ENCODE results near the gene SULF2.

SULF2 gene

DNA sequence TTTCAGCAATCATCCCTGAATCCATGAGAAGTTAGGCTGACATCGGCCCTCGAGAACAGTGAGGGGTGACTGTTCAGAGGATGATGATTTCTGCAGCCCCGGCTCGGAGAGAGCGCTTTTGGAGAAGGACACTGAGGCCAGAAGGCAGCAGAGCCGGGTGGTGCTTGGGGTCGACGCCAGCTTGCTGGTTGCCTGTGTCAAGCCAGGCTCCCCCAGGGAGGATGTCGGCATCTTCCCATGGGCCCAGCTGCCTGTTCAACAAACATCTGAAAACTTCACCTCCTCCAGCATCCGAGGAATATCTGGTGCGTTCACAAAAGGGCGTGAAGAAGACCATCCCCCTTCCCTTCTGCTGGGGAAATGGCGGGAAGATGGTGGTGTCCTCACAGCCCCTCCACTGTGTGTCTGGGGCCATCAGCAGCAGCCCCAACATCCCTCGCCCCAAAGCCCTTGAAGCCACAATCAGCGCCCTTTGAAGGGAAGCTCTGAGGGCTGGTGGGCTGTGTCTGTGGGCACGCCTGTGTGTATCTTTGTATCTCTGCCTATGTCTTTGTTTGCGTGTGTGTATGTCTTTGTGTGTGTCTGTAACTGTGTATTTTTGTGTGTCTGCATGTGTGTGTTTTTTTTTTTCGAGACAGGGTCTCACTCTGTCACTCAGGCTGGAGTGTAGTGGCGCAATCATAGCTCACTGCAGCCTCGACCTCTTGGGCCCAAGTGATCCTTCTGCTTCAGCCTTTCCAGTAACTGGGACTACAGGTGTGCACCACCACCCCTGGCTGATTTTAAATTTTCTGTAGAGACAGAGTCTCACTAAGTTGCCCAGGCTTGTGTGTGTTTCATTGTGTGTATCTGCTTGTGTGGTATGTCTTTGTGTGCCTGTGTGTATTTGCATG is 97.9 kb downstream of the SULF2 start:
- H3K4me1 ChIP-seq (ENCODE audit: control insufficient read depth in 2 of 2, insufficient read depth in 2 of 2, low read length in 2 of 2), result no peaks in the 10 kb centered on the region
- H3K27me3 ChIP-seq (ENCODE audit: control insufficient read depth in 2 of 2, insufficient read depth in 2 of 2, low read length in 2 of 2), result no peaks in the 10 kb centered on the region
- H3K9ac ChIP-seq (ENCODE audit: low read depth in 1 of 2, low read length in 2 of 2), result no peak overlapping the region
- no peak overlapping the region for H3K27ac ChIP-seq (ENCODE audit: low read depth in 2 of 2, low read length in 2 of 2)
- H3K36me3 ChIP-seq (ENCODE audit: control insufficient read depth in 2 of 2, insufficient read depth in 2 of 2, low read length in 2 of 2), result peaks cover 7 to 13% of the 10 kb centered on the region in 2 donors
- H3K4me3 ChIP-seq (ENCODE audit: low read length in 2 of 2), result no peak overlapping the region
- H3K9me3 ChIP-seq (ENCODE audit: control insufficient read depth in 2 of 2, low read length in 2 of 2), result no peaks in the 10 kb centered on the region

DNA sequence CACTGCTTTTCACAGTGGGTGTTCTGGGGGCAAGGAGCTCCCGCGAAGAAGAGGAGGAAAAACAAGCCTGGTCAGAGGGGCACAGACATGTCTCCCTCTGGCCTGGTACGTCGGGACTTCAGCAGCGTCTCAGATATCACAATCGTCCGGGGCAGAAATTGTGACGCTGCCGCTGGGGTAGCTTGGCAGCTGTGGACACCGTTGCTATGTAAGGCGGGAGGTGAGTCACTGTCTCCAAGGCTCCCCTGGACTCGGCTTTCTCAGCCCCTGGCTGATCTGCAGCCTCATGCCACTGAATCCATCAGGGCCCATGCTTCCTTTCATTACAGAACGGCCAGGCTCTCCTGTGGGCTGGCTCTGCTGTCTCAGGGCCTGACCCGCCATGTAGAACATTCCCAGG is 98.7 kb downstream of the SULF2 start:
- H3K4me1 ChIP-seq (ENCODE audit: control insufficient read depth in 2 of 2, insufficient read depth in 2 of 2, low read length in 2 of 2), result no peaks in the 10 kb centered on the region
- H3K27ac ChIP-seq (ENCODE audit: low read depth in 2 of 2, low read length in 2 of 2), result no peak overlapping the region
- H3K36me3 ChIP-seq (ENCODE audit: control insufficient read depth in 2 of 2, insufficient read depth in 2 of 2, low read length in 2 of 2), result peaks cover 7 to 13% of the 10 kb centered on the region in 2 donors
- H3K9ac ChIP-seq (ENCODE audit: low read depth in 1 of 2, low read length in 2 of 2), result no peak overlapping the region
- no peak overlapping the region for H3K4me3 ChIP-seq (ENCODE audit: low read length in 2 of 2)
- no peaks in the 10 kb centered on the region for H3K9me3 ChIP-seq (ENCODE audit: control insufficient read depth in 2 of 2, low read length in 2 of 2)
- H3K27me3 ChIP-seq (ENCODE audit: control insufficient read depth in 2 of 2, insufficient read depth in 2 of 2, low read length in 2 of 2), result no peaks in the 10 kb centered on the region

DNA sequence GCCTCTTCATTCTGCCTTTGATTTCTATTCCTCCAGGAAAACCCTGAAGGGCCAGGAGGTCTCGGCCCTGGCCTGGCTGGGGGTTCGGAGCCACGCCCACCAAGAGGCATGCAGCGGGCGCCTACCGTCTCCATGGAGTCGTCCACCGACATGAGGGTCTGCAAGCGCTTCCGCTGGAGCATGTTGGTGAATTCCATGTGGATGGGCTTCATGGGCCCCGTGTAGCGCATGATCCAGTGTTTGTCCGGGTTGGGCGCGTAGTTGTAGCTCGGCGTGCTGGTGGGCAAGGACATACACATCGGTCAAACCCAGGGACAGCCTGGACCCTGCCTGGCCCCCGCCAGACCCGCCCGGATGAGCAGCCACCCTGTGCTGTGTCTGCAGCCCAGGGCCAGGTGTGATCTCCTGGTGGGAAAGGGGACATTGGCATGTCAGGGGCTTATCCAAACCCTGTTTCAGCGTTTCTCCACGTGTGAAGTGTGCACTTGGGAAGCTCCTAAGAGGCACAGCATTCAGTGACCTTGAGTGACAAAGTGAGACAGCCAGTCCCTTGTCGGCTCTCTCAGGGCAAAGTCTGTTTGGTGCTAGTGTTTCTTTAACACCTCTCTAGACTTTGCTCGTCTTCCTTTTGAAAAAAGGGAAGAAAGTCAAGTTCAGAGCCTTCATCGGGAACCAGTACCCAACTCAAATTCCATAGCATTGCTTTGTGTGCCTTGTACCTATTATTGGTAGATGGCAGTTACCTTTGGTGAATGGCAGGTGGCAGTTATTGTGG is 100.8 kb downstream of the SULF2 start:
- no peak overlapping the region for H3K4me3 ChIP-seq (ENCODE audit: low read length in 2 of 2)
- peaks cover 1 to 13% of the 10 kb centered on the region in 2 donors for H3K36me3 ChIP-seq (ENCODE audit: control insufficient read depth in 2 of 2, insufficient read depth in 2 of 2, low read length in 2 of 2)
- no peaks in the 10 kb centered on the region for H3K4me1 ChIP-seq (ENCODE audit: control insufficient read depth in 2 of 2, insufficient read depth in 2 of 2, low read length in 2 of 2)
- no peak overlapping the region for H3K9ac ChIP-seq (ENCODE audit: low read depth in 1 of 2, low read length in 2 of 2)
- no peak overlapping the region for H3K27ac ChIP-seq (ENCODE audit: low read depth in 2 of 2, low read length in 2 of 2)
- H3K9me3 ChIP-seq (ENCODE audit: control insufficient read depth in 2 of 2, low read length in 2 of 2), result no peaks in the 10 kb centered on the region
- no peaks in the 10 kb centered on the region for H3K27me3 ChIP-seq (ENCODE audit: control insufficient read depth in 2 of 2, insufficient read depth in 2 of 2, low read length in 2 of 2)

GRCh38 chr20:47682916-47683315 is 102.4 kb downstream of the SULF2 start:
- peaks cover 0 to 15% of the 10 kb centered on the region in 2 donors for H3K36me3 ChIP-seq (ENCODE audit: control insufficient read depth in 2 of 2, insufficient read depth in 2 of 2, low read length in 2 of 2)

GRCh38 chr20:47682028-47682783 is 103.1 kb downstream of the SULF2 start:
- Histone ChIP-seq H3K27ac (ENCODE audit: low read depth in 2 of 2, low read length in 2 of 2) (no peak overlapping the region), H3K9me3 (ENCODE audit: control insufficient read depth in 2 of 2, low read length in 2 of 2) (no peaks in the 10 kb centered on the region), H3K4me1 (ENCODE audit: control insufficient read depth in 2 of 2, insufficient read depth in 2 of 2, low read length in 2 of 2) (no peaks in the 10 kb centered on the region), H3K27me3 (ENCODE audit: control insufficient read depth in 2 of 2, insufficient read depth in 2 of 2, low read length in 2 of 2) (no peaks in the 10 kb centered on the region), H3K36me3 (ENCODE audit: control insufficient read depth in 2 of 2, insufficient read depth in 2 of 2, low read length in 2 of 2) (peaks cover 0 to 15% of the 10 kb centered on the region in 2 donors), H3K9ac (ENCODE audit: low read depth in 1 of 2, low read length in 2 of 2) (no peak overlapping the region), H3K4me3 (ENCODE audit: low read length in 2 of 2) (no peak overlapping the region)

More at GRCh38 chr20:47682916-47683315, 102.4 kb downstream of the SULF2 start:
- H3K9ac ChIP-seq (ENCODE audit: low read depth in 1 of 2, low read length in 2 of 2), result no peak overlapping the region
- H3K9me3 ChIP-seq (ENCODE audit: control insufficient read depth in 2 of 2, low read length in 2 of 2), result no peaks in the 10 kb centered on the region
- H3K4me1 ChIP-seq (ENCODE audit: control insufficient read depth in 2 of 2, insufficient read depth in 2 of 2, low read length in 2 of 2), result no peaks in the 10 kb centered on the region
- H3K27me3 ChIP-seq (ENCODE audit: control insufficient read depth in 2 of 2, insufficient read depth in 2 of 2, low read length in 2 of 2), result no peaks in the 10 kb centered on the region
- H3K27ac ChIP-seq (ENCODE audit: low read depth in 2 of 2, low read length in 2 of 2), result no peak overlapping the region
- H3K4me3 ChIP-seq (ENCODE audit: low read length in 2 of 2), result no peak overlapping the region

GRCh38 chr20:47680804-47681529 is 104.3 kb downstream of the SULF2 start:
- Histone ChIP-seq H3K4me1 (ENCODE audit: control insufficient read depth in 2 of 2, insufficient read depth in 2 of 2, low read length in 2 of 2) (no peaks in the 10 kb centered on the region), H3K9me3 (ENCODE audit: control insufficient read depth in 2 of 2, low read length in 2 of 2) (no peaks in the 10 kb centered on the region), H3K4me3 (ENCODE audit: low read length in 2 of 2) (no peak overlapping the region), H3K36me3 (ENCODE audit: control insufficient read depth in 2 of 2, insufficient read depth in 2 of 2, low read length in 2 of 2) (peaks cover 0 to 11% of the 10 kb centered on the region in 2 donors), H3K27me3 (ENCODE audit: control insufficient read depth in 2 of 2, insufficient read depth in 2 of 2, low read length in 2 of 2) (no peaks in the 10 kb centered on the region), H3K27ac (ENCODE audit: low read depth in 2 of 2, low read length in 2 of 2) (no peak overlapping the region), H3K9ac (ENCODE audit: low read depth in 1 of 2, low read length in 2 of 2) (no peak overlapping the region)

DNA sequence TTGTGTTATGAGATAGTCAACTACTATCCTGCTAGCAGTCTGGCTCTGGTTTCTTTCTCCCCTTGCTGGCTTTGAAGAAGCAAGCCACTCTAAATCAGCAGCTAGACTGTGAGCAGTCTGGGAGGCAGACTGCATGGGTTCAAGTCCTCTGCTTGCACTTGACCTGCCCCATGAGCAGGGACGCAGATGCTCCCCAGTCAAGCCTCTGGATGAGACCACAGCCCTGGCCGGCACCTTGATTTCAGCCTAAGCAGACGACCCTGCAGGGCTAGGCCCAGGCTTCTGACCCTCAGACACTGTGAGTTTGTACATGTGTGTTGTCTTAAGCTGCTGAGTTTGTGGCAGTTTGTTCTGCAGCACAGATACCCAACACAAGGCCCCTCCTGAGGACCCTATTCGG is 105.8 kb downstream of the SULF2 start:
- Histone ChIP-seq H3K36me3 (ENCODE audit: control insufficient read depth in 2 of 2, insufficient read depth in 2 of 2, low read length in 2 of 2) (peaks cover 0 to 11% of the 10 kb centered on the region in 2 donors), H3K9ac (ENCODE audit: low read depth in 1 of 2, low read length in 2 of 2) (no peak overlapping the region), H3K27me3 (ENCODE audit: control insufficient read depth in 2 of 2, insufficient read depth in 2 of 2, low read length in 2 of 2) (no peaks in the 10 kb centered on the region)

DNA sequence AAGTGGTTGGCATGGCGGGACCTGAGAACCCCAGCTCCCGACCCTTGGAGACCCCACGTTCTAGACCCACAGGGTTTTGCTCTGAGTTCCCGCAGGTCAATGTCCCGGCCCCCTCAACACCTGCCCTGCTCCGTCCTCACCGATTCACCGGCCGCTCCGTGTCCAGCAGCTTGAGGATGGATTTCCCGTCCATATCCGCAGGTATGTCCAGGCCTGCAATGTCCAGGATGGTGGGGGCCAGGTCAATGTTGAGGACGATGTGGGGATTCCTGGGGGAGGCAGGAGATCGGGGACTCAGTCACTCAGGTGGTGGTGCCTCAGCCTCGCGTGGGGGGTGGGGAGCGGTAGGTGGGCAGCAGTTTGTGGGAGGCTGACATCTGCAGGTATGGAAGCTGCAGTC is 106.7 kb downstream of the SULF2 start:
- Histone ChIP-seq H3K9ac (ENCODE audit: low read depth in 1 of 2, low read length in 2 of 2) (no peak overlapping the region), H3K27me3 (ENCODE audit: control insufficient read depth in 2 of 2, insufficient read depth in 2 of 2, low read length in 2 of 2) (no peaks in the 10 kb centered on the region), H3K9me3 (ENCODE audit: control insufficient read depth in 2 of 2, low read length in 2 of 2) (no peaks in the 10 kb centered on the region), H3K4me1 (ENCODE audit: control insufficient read depth in 2 of 2, insufficient read depth in 2 of 2, low read length in 2 of 2) (no peaks in the 10 kb centered on the region), H3K4me3 (ENCODE audit: low read length in 2 of 2) (no peak overlapping the region), H3K36me3 (ENCODE audit: control insufficient read depth in 2 of 2, insufficient read depth in 2 of 2, low read length in 2 of 2) (peaks cover 0 to 11% of the 10 kb centered on the region in 2 donors), H3K27ac (ENCODE audit: low read depth in 2 of 2, low read length in 2 of 2) (no peak overlapping the region)

More for the DNA sequence above, 105.8 kb downstream of the SULF2 start:
- Histone ChIP-seq H3K4me3 (ENCODE audit: low read length in 2 of 2) (no peak overlapping the region), H3K27ac (ENCODE audit: low read depth in 2 of 2, low read length in 2 of 2) (no peak overlapping the region), H3K9me3 (ENCODE audit: control insufficient read depth in 2 of 2, low read length in 2 of 2) (no peaks in the 10 kb centered on the region), H3K4me1 (ENCODE audit: control insufficient read depth in 2 of 2, insufficient read depth in 2 of 2, low read length in 2 of 2) (no peaks in the 10 kb centered on the region)

DNA sequence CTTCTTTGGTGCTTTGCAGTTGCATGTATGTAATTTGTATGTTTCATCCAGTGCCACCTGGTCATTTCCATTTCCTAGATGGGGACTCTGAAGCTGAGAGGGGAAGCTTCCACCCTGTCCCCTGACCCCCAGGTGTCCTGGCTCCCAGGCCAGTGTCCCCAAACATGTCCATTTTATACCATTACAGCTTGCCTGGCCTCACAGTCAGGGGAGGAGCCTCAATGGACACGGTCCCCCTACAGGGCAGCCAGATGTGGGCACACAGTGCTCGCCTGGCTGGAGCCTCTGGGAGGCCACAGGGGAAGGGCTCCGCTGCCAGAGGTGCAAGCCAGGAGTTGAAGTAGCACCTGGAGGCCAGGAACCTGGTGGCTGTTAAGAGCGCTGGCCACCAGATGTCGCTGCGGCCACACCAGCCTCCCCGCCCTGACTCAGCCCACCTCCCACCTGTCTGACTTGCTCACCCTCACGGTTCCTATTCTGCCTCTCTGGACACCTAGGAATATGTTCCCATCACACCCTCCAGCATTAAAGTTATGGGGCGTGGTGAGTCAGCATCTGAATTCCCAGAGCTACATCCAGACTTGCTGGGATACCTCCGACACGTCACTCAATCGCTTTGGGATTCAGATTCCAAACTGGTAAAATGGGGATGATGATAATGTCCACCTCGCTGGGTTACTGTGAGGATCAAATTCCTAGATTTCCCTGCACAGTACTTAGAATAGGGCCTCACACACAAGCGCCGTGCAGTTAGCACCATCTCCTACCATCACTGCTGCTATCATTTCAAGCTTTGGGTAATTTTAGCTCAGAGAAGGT is 107.4 kb downstream of the SULF2 start:
- no peaks in the 10 kb centered on the region for H3K9me3 ChIP-seq (ENCODE audit: control insufficient read depth in 2 of 2, low read length in 2 of 2)
- no peak overlapping the region for H3K9ac ChIP-seq (ENCODE audit: low read depth in 1 of 2, low read length in 2 of 2)
- H3K27ac ChIP-seq (ENCODE audit: low read depth in 2 of 2, low read length in 2 of 2), result no peak overlapping the region
- H3K27me3 ChIP-seq (ENCODE audit: control insufficient read depth in 2 of 2, insufficient read depth in 2 of 2, low read length in 2 of 2), result no peaks in the 10 kb centered on the region
- no peaks in the 10 kb centered on the region for H3K4me1 ChIP-seq (ENCODE audit: control insufficient read depth in 2 of 2, insufficient read depth in 2 of 2, low read length in 2 of 2)
- peaks cover 0 to 7% of the 10 kb centered on the region in 2 donors for H3K36me3 ChIP-seq (ENCODE audit: control insufficient read depth in 2 of 2, insufficient read depth in 2 of 2, low read length in 2 of 2)
- H3K4me3 ChIP-seq (ENCODE audit: low read length in 2 of 2), result no peak overlapping the region

Measured in mucosa of rectum (tissue), 2 donors.